A549 (cell line): Measurements from ENCODE around the gene TAS2R38.
"Not testable (repeated sequence)": the region's sequence is repeated elsewhere in the genome, so short reads cannot be mapped to it uniquely, and the experiment has no call there.

ENCODE experiments used
- HDAC2 ChIP-seq: fragments of 200-600 bp; sonication (generic); IDR thresholded peaks from 2 replicates; pipeline ENCODE4 v1.6.1; 2016
- JUNB ChIP-seq: fragments of >200 bp; sonication (Bioruptor Twin); formaldehyde crosslinking; IDR thresholded peaks from 2 replicates; pipeline ENCODE4 v1.6.1; 2016
- KDM1A ChIP-seq: fragments of 200-600 bp; sonication (generic); IDR thresholded peaks from 2 replicates; pipeline ENCODE4 v1.6.1; 2016; ENCODE audit warnings: low read depth, mild to moderate bottlenecking
- POLR2A ChIP-seq: IDR thresholded peaks from 2 replicates; pipeline ENCODE4 v1.6.1; 2012; ENCODE audit warnings: mild to moderate bottlenecking, low read length
- SMC3 ChIP-seq: fragments of >200 bp; sonication (Bioruptor Twin); formaldehyde crosslinking; IDR thresholded peaks from 3 replicates; pipeline ENCODE4 v1.6.1; 2018; ENCODE audit warnings: inconsistent platforms
- SREBF2 ChIP-seq: fragments of 450-650 bp; IDR thresholded peaks from 2 replicates; pipeline ENCODE4 v1.6.1; 2014; ENCODE audit warnings: mild to moderate bottlenecking, moderate library complexity
- TF ChIP-seq, protein P1 (sequence below): fragments of >200 bp; sonication (Bioruptor Twin); formaldehyde crosslinking; IDR thresholded peaks from 3 replicates; pipeline ENCODE4 v1.5.1; 2016
- TF ChIP-seq, protein P2 (sequence below): fragments of 450-650 bp; IDR thresholded peaks from 2 replicates; pipeline ENCODE4 v1.6.1; 2014; ENCODE audit warnings: antibody characterized with exemption

GRCh38 chr7:141985926-141986325, 12.4 kb upstream of the TAS2R38 start:
- not testable (repeated sequence) for TF ChIP-seq KDM1A, SMC3, SREBF2, JUNB, POLR2A, HDAC2
- TF ChIP-seq, protein P1, sequence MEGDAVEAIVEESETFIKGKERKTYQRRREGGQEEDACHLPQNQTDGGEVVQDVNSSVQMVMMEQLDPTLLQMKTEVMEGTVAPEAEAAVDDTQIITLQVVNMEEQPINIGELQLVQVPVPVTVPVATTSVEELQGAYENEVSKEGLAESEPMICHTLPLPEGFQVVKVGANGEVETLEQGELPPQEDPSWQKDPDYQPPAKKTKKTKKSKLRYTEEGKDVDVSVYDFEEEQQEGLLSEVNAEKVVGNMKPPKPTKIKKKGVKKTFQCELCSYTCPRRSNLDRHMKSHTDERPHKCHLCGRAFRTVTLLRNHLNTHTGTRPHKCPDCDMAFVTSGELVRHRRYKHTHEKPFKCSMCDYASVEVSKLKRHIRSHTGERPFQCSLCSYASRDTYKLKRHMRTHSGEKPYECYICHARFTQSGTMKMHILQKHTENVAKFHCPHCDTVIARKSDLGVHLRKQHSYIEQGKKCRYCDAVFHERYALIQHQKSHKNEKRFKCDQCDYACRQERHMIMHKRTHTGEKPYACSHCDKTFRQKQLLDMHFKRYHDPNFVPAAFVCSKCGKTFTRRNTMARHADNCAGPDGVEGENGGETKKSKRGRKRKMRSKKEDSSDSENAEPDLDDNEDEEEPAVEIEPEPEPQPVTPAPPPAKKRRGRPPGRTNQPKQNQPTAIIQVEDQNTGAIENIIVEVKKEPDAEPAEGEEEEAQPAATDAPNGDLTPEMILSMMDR: not testable (repeated sequence)
- TF ChIP-seq, protein P2, sequence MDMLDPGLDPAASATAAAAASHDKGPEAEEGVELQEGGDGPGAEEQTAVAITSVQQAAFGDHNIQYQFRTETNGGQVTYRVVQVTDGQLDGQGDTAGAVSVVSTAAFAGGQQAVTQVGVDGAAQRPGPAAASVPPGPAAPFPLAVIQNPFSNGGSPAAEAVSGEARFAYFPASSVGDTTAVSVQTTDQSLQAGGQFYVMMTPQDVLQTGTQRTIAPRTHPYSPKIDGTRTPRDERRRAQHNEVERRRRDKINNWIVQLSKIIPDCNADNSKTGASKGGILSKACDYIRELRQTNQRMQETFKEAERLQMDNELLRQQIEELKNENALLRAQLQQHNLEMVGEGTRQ: not testable (repeated sequence)
